WTC11 (cell line): Measurements from ENCODE around the gene KERA.

Experiments
- FOXJ3 ChIP-seq: sonication (generic); formaldehyde crosslinking; IDR thresholded peaks from 2 replicates; pipeline ENCODE4 v1.9.0; 2021; ENCODE audit warnings: missing genetic modification reagents, mild to moderate bottlenecking, borderline replicate concordance
- RORB ChIP-seq: fragments of 250-450 bp; sonication (Bioruptor Pico); IDR thresholded peaks from 2 replicates; pipeline ENCODE4 v1.9.0; 2021; ENCODE audit warnings: mild to moderate bottlenecking
- TF ChIP-seq, protein P1 (sequence below): fragments of 200-600 bp; IDR thresholded peaks from 2 replicates; pipeline ENCODE4 v1.8.0; 2022; ENCODE audit warnings: antibody characterized with exemption
- TF ChIP-seq, protein P2 (sequence below): fragments of 250-450 bp; sonication (Bioruptor Pico); IDR thresholded peaks from 2 replicates; pipeline ENCODE4 v1.8.0; 2021; ENCODE audit warnings: mild to moderate bottlenecking
- TF ChIP-seq, protein P3 (sequence below): sonication (generic); formaldehyde crosslinking; IDR thresholded peaks from 2 replicates; pipeline ENCODE4 v1.8.1; 2023; ENCODE audit warnings: mild to moderate bottlenecking, missing genetic modification reagents, moderate library complexity
- TF ChIP-seq, protein P4 (sequence below): sonication (generic); formaldehyde crosslinking; conservative IDR thresholded peaks from 2 replicates; pipeline ENCODE4 v1.8.1; 2022; ENCODE audit warnings: mild to moderate bottlenecking, missing genetic modification reagents

DNA sequence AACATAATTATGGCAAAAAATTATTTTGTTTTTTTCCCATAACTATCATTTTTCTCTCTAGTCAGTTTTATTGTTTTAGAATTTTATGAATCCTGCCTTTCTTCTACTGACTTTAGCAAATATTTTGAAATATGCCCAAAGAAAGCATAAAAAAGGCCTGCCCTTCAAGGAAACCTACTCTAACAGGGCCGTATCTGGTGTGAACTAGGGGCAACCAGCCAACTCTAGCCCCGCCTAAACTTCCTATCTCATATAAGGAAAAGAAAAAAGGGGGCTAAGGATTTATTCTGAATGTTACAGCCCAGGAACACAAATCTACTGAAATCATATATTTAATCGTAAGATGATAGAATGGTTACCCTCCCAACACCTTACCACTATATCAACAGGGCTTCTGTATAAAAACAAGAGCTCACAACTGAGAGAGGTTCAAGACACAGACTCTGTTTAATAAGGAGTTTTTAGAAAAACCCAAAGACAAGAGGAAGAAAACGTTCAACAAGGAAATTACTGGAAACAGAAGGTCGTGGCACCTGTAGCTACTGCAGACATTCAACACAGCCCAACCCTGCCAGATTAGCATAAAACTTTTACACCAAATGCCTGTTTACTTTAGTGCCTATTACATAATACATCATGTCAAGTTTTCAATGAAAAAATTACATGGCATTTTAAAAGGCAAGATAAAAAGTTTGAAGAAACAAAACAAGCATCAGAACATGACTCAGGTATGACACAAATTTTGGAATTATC, 40.1 kb downstream of the KERA start:
- TF ChIP-seq, protein P1, sequence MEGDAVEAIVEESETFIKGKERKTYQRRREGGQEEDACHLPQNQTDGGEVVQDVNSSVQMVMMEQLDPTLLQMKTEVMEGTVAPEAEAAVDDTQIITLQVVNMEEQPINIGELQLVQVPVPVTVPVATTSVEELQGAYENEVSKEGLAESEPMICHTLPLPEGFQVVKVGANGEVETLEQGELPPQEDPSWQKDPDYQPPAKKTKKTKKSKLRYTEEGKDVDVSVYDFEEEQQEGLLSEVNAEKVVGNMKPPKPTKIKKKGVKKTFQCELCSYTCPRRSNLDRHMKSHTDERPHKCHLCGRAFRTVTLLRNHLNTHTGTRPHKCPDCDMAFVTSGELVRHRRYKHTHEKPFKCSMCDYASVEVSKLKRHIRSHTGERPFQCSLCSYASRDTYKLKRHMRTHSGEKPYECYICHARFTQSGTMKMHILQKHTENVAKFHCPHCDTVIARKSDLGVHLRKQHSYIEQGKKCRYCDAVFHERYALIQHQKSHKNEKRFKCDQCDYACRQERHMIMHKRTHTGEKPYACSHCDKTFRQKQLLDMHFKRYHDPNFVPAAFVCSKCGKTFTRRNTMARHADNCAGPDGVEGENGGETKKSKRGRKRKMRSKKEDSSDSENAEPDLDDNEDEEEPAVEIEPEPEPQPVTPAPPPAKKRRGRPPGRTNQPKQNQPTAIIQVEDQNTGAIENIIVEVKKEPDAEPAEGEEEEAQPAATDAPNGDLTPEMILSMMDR = no peak
- TF ChIP-seq, protein P2, sequence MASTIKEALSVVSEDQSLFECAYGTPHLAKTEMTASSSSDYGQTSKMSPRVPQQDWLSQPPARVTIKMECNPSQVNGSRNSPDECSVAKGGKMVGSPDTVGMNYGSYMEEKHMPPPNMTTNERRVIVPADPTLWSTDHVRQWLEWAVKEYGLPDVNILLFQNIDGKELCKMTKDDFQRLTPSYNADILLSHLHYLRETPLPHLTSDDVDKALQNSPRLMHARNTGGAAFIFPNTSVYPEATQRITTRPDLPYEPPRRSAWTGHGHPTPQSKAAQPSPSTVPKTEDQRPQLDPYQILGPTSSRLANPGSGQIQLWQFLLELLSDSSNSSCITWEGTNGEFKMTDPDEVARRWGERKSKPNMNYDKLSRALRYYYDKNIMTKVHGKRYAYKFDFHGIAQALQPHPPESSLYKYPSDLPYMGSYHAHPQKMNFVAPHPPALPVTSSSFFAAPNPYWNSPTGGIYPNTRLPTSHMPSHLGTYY (CRISPR knock-in tag) = no peak
- TF ChIP-seq RORB (CRISPR knock-in tag) (no peak), FOXJ3 (no peak)
- TF ChIP-seq, protein P3, sequence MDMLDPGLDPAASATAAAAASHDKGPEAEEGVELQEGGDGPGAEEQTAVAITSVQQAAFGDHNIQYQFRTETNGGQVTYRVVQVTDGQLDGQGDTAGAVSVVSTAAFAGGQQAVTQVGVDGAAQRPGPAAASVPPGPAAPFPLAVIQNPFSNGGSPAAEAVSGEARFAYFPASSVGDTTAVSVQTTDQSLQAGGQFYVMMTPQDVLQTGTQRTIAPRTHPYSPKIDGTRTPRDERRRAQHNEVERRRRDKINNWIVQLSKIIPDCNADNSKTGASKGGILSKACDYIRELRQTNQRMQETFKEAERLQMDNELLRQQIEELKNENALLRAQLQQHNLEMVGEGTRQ (CRISPR knock-in tag) = no peak
- TF ChIP-seq, protein P4, sequence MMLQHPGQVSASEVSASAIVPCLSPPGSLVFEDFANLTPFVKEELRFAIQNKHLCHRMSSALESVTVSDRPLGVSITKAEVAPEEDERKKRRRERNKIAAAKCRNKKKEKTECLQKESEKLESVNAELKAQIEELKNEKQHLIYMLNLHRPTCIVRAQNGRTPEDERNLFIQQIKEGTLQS (CRISPR knock-in tag) = no peak
